KMS-11 (cell line): ENCODE measurements around the gene SSNA1.

Source experiments
- H2AFZ ChIP-seq: fragments of 200-600 bp; sonication (generic); 2 replicates; pipeline ENCODE4 v1.6.1; 2016; ENCODE audit warnings: antibody characterized with exemption, mixed run types, low read depth
- H3K27ac ChIP-seq: fragments of 200-600 bp; sonication (generic); 2 replicates; pipeline ENCODE4 v1.6.1; 2016; ENCODE audit warnings: mild to moderate bottlenecking, mixed run types
- H3K27me3 ChIP-seq: fragments of 200-600 bp; sonication (generic); 2 replicates; pipeline ENCODE4 v1.6.1; 2017; ENCODE audit warnings: mild to moderate bottlenecking, low read depth, mixed run types, moderate library complexity; ENCODE audit not compliant: insufficient read depth
- H3K36me3 ChIP-seq: fragments of 200-600 bp; sonication (generic); 2 replicates; pipeline ENCODE4 v1.6.1; 2017; ENCODE audit warnings: mild to moderate bottlenecking, mixed run types; ENCODE audit not compliant: insufficient read depth
- H3K4me1 ChIP-seq: fragments of 200-600 bp; sonication (generic); 2 replicates; pipeline ENCODE4 v1.6.1; 2016; ENCODE audit warnings: mild to moderate bottlenecking, low read depth, mixed run types; ENCODE audit not compliant: poor library complexity, severe bottlenecking
- H3K4me2 ChIP-seq: fragments of 200-600 bp; sonication (generic); 2 replicates; pipeline ENCODE4 v1.7.0; 2016; ENCODE audit warnings: mild to moderate bottlenecking, mixed run types
- H3K4me3 ChIP-seq: fragments of 200-600 bp; sonication (generic); IDR thresholded peaks from 2 replicates; pipeline ENCODE4 v1.6.1; 2017; ENCODE audit warnings: low read depth, low read length, mixed read lengths; ENCODE audit not compliant: insufficient read depth
- H3K79me2 ChIP-seq: fragments of 200-600 bp; sonication (generic); 2 replicates; pipeline ENCODE4 v1.6.1; 2016; ENCODE audit warnings: low read depth, mixed run types; ENCODE audit not compliant: insufficient read depth
- H3K9ac ChIP-seq: fragments of 200-600 bp; sonication (generic); 2 replicates; pipeline ENCODE4 v1.6.1; 2016; ENCODE audit warnings: mild to moderate bottlenecking, mixed run types
- H4K20me1 ChIP-seq: fragments of 200-600 bp; sonication (generic); 2 replicates; pipeline ENCODE4 v1.6.1; 2016; ENCODE audit warnings: mild to moderate bottlenecking, mixed run types; ENCODE audit not compliant: insufficient read depth
- CTCF ChIP-seq: fragments of 200-600 bp; sonication (generic); conservative IDR thresholded peaks from 2 replicates; pipeline ENCODE4 v1.6.1; 2017; ENCODE audit warnings: low read depth, mild to moderate bottlenecking, antibody characterized with exemption, low read length, moderate library complexity, mixed read lengths

The SSNA1 gene

GRCh38 chr9:137145731-137146526 lies 42.5 kb upstream of the SSNA1 start:
- TF ChIP-seq CTCF = no peak
- Histone ChIP-seq H4K20me1 (no peaks in the 10 kb centered on the region), H3K4me2 (no peak overlapping the region), H3K9ac (no peak overlapping the region), H3K36me3 (no peaks in the 10 kb centered on the region), H3K27me3 (peaks cover 42% of the 10 kb centered on the region), H3K79me2 (no peaks in the 10 kb centered on the region), H3K4me3 (no peak overlapping the region), H3K4me1 (peaks cover 7% of the 10 kb centered on the region), H3K27ac (no peak overlapping the region), H2AFZ (no peak overlapping the region)

DNA sequence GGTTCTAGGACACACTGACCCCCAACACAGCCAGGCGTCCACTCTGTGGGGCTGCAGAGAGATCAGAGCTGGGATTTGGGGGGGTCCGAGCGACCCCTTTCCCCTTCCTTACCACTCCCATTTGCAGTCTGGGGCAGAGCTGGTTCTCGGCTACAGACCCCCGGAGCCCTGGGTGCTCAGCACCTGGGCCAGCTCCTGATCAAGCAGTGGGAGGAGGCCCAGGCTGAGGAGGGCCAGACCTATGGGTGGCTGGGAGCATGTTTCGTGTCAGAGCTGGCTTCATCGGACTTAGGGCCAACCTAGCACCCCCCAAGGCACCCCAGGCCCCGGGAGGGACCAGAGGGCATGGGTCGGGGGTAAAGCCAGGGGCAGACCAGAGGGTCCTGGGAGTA lies 42.0 kb upstream of the SSNA1 start:
- H2AFZ ChIP-seq = no peak overlapping the region
- H3K27me3 ChIP-seq = peaks cover 36% of the 10 kb centered on the region
- H3K36me3 ChIP-seq = no peaks in the 10 kb centered on the region
- H3K4me2 ChIP-seq = no peak overlapping the region
- no peak for TF ChIP-seq CTCF
- H3K79me2 ChIP-seq = no peaks in the 10 kb centered on the region
- H3K4me1 ChIP-seq = peaks cover 9% of the 10 kb centered on the region
- no peak overlapping the region for H3K4me3 ChIP-seq
- no peak overlapping the region for H3K9ac ChIP-seq
- no peak overlapping the region for H3K27ac ChIP-seq
- no peaks in the 10 kb centered on the region for H4K20me1 ChIP-seq

DNA sequence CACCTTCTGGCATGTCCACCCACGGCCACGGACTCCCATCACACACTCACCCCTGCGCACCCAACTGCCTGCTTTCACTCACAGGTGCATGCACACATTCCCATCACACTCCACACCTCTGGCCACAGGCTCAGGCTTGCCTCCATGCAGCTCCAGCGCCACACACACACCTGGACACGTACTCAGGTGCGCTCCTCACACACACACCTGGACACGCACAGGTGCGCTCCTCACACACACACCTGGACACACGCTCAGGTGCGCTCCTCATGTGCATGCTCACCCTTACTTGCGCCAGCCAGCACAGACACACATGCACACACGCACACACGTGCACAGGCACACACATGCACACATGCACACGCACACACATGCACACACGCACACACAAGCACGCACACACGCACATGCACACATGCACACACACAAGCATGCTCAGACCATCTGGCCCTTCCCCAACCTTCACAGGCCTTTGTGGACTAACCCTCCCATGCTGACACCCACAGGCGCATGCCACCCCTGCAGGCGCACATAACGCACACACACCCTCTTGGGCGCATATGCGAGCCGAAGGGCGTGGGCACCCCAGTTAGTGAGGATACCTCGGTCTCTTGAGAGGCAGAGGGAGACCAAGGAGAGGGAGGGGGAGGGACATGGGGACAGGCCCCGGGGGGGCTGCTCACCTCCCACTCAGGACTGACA lies 41.2 kb upstream of the SSNA1 start:
- peaks cover 14% of the 10 kb centered on the region for H3K4me1 ChIP-seq
- H3K4me2 ChIP-seq = no peak overlapping the region
- H2AFZ ChIP-seq = no peak overlapping the region
- H3K79me2 ChIP-seq = no peaks in the 10 kb centered on the region
- H3K9ac ChIP-seq = no peak overlapping the region
- no peak for TF ChIP-seq CTCF
- H3K36me3 ChIP-seq = no peaks in the 10 kb centered on the region
- H4K20me1 ChIP-seq = no peaks in the 10 kb centered on the region
- H3K27ac ChIP-seq = no peak overlapping the region
- H3K4me3 ChIP-seq = no peak overlapping the region
- peaks cover 28% of the 10 kb centered on the region; the same call in 1 of the 2 replicates for H3K27me3 ChIP-seq

DNA sequence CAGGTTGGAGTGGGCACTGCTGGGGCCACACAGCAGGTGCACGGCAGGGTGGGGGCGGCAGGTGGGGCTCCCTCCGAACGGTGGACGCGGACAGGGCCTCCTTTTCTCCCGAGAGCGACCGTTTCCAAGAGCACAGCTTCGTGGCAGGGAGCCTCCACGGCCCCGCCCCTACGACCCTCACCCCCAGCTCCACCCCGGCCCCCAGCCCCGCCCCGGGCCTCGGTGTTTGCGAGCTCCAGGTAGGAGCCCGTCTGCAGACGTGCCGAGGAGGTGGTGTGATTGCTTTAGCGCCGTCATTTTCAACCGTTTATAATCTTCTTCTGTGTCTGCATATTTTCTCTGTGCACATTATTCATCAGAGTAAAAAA lies 40.7 kb upstream of the SSNA1 start:
- Histone ChIP-seq H3K27ac (no peak overlapping the region), H3K9ac (no peak overlapping the region), H3K4me3 (no peak overlapping the region), H3K4me2 (no peak overlapping the region), H3K27me3 (peaks cover 23% of the 10 kb centered on the region; the same call in 1 of the 2 replicates), H3K4me1 (peaks cover 14% of the 10 kb centered on the region), H3K79me2 (no peaks in the 10 kb centered on the region), H3K36me3 (no peaks in the 10 kb centered on the region), H2AFZ (no peak overlapping the region), H4K20me1 (no peaks in the 10 kb centered on the region)
- TF ChIP-seq CTCF = no peak
